Measurements from ENCODE around the gene AKAP8L.
"Not testable (repeated sequence)": the region's sequence is repeated elsewhere in the genome, so short reads cannot be mapped to it uniquely, and the experiment has no call there.

Gene AKAP8L

GRCh38 chr19:15379083-15379998, 39.4 kb downstream of the AKAP8L start, which contains the start of gene AKAP8:
Gene AKAP8, minus strand, starts transcription at chr19:15379787. Its CDS starts 56 bp downstream, at chr19:15379731.
- DNase-seq (ENCODE audit: low spot score): peak; percentile 98

- peak; percentile 78 for DNase-seq (ENCODE audit: low spot score)
These were observed 40.2 kb downstream of the AKAP8L start for GRCh38 chr19:15378534-15379082.

- DNase-seq (ENCODE audit: low spot score): no peak
These were observed 43.9 kb downstream of the AKAP8L start for GRCh38 chr19:15374796-15375440.

GRCh38 chr19:15374105-15374651, 44.6 kb downstream of the AKAP8L start:
- no peak for DNase-seq (ENCODE audit: low spot score)

- no peak for DNase-seq (ENCODE audit: low spot score)
These were observed 45.1 kb downstream of the AKAP8L start for GRCh38 chr19:15373644-15374043.

GRCh38 chr19:15372891-15373301, 45.9 kb downstream of the AKAP8L start:
- no peak for DNase-seq (ENCODE audit: low spot score)

- DNase-seq (ENCODE audit: low spot score): no peak
These were observed 46.3 kb downstream of the AKAP8L start for GRCh38 chr19:15372470-15372869.

GRCh38 chr19:15371786-15372380, 46.9 kb downstream of the AKAP8L start:
- DNase-seq (ENCODE audit: low spot score): no peak

- no peak for DNase-seq (ENCODE audit: low spot score)
These were observed 47.7 kb downstream of the AKAP8L start for GRCh38 chr19:15371119-15371518.

- DNase-seq (ENCODE audit: low spot score): no peak
These were observed 49.2 kb downstream of the AKAP8L start for GRCh38 chr19:15369594-15369891.

GRCh38 chr19:15368798-15369593, 49.8 kb downstream of the AKAP8L start:
- no peak for DNase-seq (ENCODE audit: low spot score)

GRCh38 chr19:15368051-15368632, 50.6 kb downstream of the AKAP8L start:
- no peak for DNase-seq (ENCODE audit: low spot score)

- DNase-seq (ENCODE audit: low spot score): no peak
These were observed 51.3 kb downstream of the AKAP8L start for GRCh38 chr19:15367439-15367838.

GRCh38 chr19:15365264-15365663, 53.5 kb downstream of the AKAP8L start:
- no peak for DNase-seq (ENCODE audit: low spot score)

- not testable (repeated sequence) for DNase-seq (ENCODE audit: low spot score)
These were observed 55.0 kb downstream of the AKAP8L start for GRCh38 chr19:15363791-15364190.

- DNase-seq (ENCODE audit: low spot score): not testable (repeated sequence)
These were observed 55.7 kb downstream of the AKAP8L start for GRCh38 chr19:15363048-15363447.

- DNase-seq (ENCODE audit: low spot score): not testable (repeated sequence)
These were observed 58.8 kb downstream of the AKAP8L start for GRCh38 chr19:15360015-15360414.

- no peak for DNase-seq (ENCODE audit: low spot score)
These were observed 59.9 kb downstream of the AKAP8L start for GRCh38 chr19:15358918-15359317.

- no peak for DNase-seq (ENCODE audit: low spot score)
These were observed 60.9 kb downstream of the AKAP8L start for GRCh38 chr19:15357906-15358305.

- no peak for DNase-seq (ENCODE audit: low spot score)
These were observed 64.1 kb downstream of the AKAP8L start for GRCh38 chr19:15354566-15355296.

Data from RKO (cell line).